Lower leg skin (tissue), 4 donors: ENCODE results near the gene TBC1D12. TPM values are rescaled to one million over a fixed set of nuclear protein-coding genes. Genes with fewer than 3 reads are reported as not detected.

Experiments
- DNase-seq, 2 donors: peaks; one replicate each; pipeline ENCODE4 v3.0.0-alpha.2; 2019; ENCODE audit warnings: low spot score in 2 of 2
- H3K4me3 ChIP-seq: fragments of 200-600 bp; sonication (generic); 2 replicates; pipeline ENCODE4 v1.5.1; 2017; ENCODE audit warnings: mild to moderate bottlenecking, low read depth; ENCODE audit not compliant: poor library complexity, severe bottlenecking
- POLR2A ChIP-seq, 2 donors: fragments of 450-650 bp; IDR thresholded peaks; one replicate each; pipeline ENCODE4 v1.6.1; 2016 to 2017; ENCODE audit warnings: antibody characterized with exemption in 2 of 2, mild to moderate bottlenecking in 1 of 2, moderate library complexity in 1 of 2
- WGBS, 2 donors: methylation state at CpG; one replicate each; pipeline ENCODE4 v1.1.5; 2018; 5-methylcytosine and 5-hydroxymethylcytosine counted together
- intact Hi-C: fragments of 100-400 bp; cut with DNase I; formaldehyde crosslinking; loops from one replicate; pipeline ENCODE4 v1.15.0; 2023; ENCODE audit warnings: low total_unique reads
- total RNA-seq, 4 donors: library from RNA; depleted of rRNA; stranded (reverse); fragments of >200 nt; gene quantifications; one replicate each; pipeline ENCODE4 v1.1.0, GENCODE V29; 2016
- TF ChIP-seq, protein P1 (sequence below), 3 donors: fragments of 450-650 bp; IDR thresholded peaks; one replicate each; pipeline ENCODE4 v1.5.1; 2016; ENCODE audit warnings: antibody characterized with exemption in 3 of 3, mild to moderate bottlenecking in 3 of 3, moderate library complexity in 2 of 3

TBC1D12 gene
- total RNA-seq, 4 donors from 2014 or later, result 16.3 to 19.1 (median 18.1) TPM

DNA sequence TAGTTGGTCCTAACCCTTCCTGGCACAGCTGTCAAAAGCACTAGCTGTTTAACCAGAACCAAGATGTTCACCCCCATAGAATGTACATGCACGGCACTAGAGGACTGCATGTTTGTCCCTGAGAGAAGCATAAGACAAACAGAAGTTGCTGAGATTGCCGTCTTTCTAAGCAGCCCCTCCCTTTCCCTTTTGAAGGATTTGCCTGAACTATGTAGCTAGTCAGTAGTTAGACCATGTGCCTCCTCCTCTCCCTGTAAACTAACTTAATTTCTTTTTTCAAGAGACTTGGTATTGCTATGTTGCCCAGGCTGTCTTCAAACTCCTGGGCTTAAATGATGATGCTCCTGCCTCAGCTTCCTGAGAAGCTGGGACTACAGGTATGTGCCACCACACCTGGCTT is 40.7 kb downstream of the TBC1D12 start:
- no peak for DNase-seq
- 63 to 68% methylated on average over 2 of the region's 2 CpGs for WGBS, 2 donors
- intact Hi-C loops, result loop anchor here (5.0 kb wide), 1 partner anchor 161 kb away; no protein-coding TSS in a partner anchor

DNA sequence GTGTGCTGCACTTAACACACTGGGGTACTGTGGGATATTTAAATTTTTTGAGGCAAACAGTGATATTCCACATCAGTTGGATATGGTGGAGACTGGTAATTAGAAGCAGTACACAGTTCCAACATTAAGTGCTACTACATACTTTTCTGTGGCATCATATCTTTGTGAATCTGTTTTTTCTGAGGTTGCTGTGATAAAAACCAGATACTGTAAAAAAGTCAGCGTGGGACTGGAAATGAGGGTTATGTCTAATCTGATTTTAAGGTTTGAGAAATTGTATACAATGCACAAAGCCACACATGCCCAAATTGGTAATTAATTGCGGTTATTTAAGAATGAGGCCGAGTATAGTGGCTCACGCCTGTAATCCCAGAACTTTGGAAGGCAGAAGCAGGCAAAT is 41.2 kb downstream of the TBC1D12 start:
- intact Hi-C loops, result loop anchor here (5.0 kb wide), 1 partner anchor 161 kb away; no protein-coding TSS in a partner anchor
- H3K4me3 ChIP-seq, result no peak overlapping the region
- DNase-seq, result no peak
- WGBS, 2 donors, result 89 to 90% methylated on average over 4 of the region's 4 CpGs
- no peak for TF ChIP-seq POLR2A (IDR thresholded peaks at IDR 0.05)
- TF ChIP-seq, protein P1, sequence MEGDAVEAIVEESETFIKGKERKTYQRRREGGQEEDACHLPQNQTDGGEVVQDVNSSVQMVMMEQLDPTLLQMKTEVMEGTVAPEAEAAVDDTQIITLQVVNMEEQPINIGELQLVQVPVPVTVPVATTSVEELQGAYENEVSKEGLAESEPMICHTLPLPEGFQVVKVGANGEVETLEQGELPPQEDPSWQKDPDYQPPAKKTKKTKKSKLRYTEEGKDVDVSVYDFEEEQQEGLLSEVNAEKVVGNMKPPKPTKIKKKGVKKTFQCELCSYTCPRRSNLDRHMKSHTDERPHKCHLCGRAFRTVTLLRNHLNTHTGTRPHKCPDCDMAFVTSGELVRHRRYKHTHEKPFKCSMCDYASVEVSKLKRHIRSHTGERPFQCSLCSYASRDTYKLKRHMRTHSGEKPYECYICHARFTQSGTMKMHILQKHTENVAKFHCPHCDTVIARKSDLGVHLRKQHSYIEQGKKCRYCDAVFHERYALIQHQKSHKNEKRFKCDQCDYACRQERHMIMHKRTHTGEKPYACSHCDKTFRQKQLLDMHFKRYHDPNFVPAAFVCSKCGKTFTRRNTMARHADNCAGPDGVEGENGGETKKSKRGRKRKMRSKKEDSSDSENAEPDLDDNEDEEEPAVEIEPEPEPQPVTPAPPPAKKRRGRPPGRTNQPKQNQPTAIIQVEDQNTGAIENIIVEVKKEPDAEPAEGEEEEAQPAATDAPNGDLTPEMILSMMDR (IDR thresholded peaks at IDR 0.05), result no peak

More for the DNA sequence above, 40.7 kb downstream of the TBC1D12 start:
- H3K4me3 ChIP-seq, result no peak overlapping the region
- TF ChIP-seq, protein P1 (IDR thresholded peaks at IDR 0.05), result no peak
- no peak for TF ChIP-seq POLR2A (IDR thresholded peaks at IDR 0.05)

DNA sequence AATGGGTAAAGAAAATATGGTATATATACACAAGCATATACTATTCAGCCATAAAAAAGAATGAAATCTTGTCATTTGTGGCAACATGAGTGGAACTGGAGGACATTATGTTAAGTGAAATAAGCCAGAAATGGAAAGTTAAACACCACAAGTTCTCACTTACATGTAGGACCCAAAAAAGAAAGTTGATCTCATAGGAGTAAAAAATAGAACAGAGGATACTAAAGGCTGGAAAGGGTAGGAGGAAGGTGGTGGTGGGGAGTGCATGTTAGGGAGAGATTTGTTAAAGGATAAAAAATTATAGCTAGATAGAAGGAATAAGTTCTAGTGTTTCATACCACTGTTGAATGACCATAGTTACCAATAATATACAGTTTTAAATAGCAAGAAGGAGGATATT is 48.4 kb downstream of the TBC1D12 start:
- H3K4me3 ChIP-seq, result no peak overlapping the region
- TF ChIP-seq POLR2A (IDR thresholded peaks at IDR 0.05), result no peak
- DNase-seq, result no peak
- intact Hi-C loops, result no loop called here

DNA sequence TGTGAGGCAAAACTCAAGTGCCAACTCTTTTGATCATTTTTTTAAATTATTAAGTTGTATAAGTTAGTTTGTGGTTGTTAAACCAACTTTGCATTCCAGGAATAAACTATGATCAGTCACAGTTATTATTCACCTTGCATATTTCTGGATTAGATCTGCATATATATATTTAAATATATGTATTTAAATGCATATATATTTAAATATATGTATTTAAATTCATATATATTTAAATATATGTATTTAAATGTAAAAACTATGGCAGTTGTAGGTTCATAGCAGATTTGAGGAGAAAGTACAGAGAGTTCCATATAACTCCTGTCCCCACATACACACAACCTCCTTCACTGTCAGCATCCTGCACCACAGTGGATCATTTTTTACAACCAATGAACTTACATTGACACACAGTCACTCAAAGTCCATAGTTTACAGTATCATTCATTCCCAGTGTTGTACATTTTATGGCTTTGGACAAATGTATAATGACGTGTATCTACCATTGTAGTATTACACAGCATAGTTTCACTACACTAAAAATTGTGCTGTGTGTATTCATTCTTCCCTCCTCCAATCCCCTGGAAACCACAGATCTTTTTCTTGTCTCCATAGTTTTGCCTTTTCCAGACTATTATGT is 49.7 kb downstream of the TBC1D12 start:
- DNase-seq, result no peak
- WGBS, 2 donors, result 94 to 95% methylated on average over 1 of the region's 1 CpG
- H3K4me3 ChIP-seq, result no peak overlapping the region
- TF ChIP-seq, protein P1 (IDR thresholded peaks at IDR 0.05), result no peak
- TF ChIP-seq POLR2A (IDR thresholded peaks at IDR 0.05), result no peak
- intact Hi-C loops, result no loop called here

DNA sequence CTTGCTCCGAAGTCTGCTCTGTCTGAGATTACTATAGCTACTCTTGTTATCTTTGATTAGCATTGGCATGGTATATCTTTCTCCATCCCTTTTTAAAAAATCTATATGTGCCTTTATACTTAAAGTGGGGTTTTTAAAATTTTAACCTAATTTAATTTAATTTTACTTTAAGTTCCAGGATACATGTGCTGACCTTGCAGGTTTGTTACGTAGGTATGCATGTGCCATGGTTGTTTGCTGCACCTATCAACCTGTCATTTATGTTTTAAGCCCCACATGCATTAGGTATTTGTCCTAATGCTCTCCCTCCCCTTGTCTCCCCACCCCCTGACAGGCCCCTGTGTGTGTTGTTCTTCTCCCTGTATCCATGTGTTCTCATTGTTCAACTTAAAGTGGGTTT is 54.6 kb downstream of the TBC1D12 start:
- WGBS, 2 donors, result 92 to 98% methylated on average over 2 of the region's 2 CpGs
- TF ChIP-seq POLR2A (IDR thresholded peaks at IDR 0.05), result no peak
- TF ChIP-seq, protein P1 (IDR thresholded peaks at IDR 0.05), result no peak
- DNase-seq, result no peak
- no peak overlapping the region for H3K4me3 ChIP-seq
- intact Hi-C loops, result no loop called here

DNA sequence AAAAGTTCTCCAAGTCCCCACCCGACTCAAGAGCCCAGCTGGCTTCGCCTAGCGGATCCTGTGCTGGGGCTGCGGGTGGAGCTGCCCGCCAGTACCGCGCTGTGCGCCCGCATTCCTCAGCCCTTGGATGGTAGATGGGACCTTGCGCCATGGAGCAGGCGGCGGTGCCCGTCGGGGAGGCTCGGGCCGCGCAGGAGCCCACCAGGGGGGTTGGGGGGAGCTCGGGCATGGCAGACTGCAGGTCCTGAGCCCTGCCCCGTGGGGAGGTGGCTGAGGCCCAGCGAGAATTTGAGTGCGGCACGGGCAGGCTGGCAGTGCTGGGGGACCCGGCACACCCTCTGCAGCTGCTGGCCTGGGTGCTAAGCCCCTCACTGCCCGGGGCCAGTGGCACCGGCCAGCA is 57.0 kb downstream of the TBC1D12 start:
- DNase-seq, result no peak
- H3K4me3 ChIP-seq, result no peak overlapping the region
- intact Hi-C loops, result no loop called here
- TF ChIP-seq, protein P1 (IDR thresholded peaks at IDR 0.05), result no peak
- TF ChIP-seq POLR2A (IDR thresholded peaks at IDR 0.05), result no peak
- 94% methylated on average over 23 of the region's 25 CpGs; no CpG with 5 or more reads in 1 of the 2 donors for WGBS, 2 donors
